Endothelial cell of umbilical vein (primary cell): ENCODE measurements around the gene CLASP2. TPM values are rescaled to one million over a fixed set of nuclear protein-coding genes. Genes with fewer than 3 reads are reported as not detected.

ENCODE experiments used
- BruUV-seq: library from RNA; stranded (reverse); fragments of 400-500 nt; replicated peaks from 2 replicates; lab custom pipeline; 2021; lab: Mats Ljungman, UMichigan
- CTCF ChIA-PET: fragments of 300-600, 350-600 bp; sonication (Branson Sonifier 250); formaldehyde crosslinking; loops from one replicate; lab custom pipeline; 2021; ENCODE audit warnings: antibody characterized with exemption, inconsistent platforms; lab: Charles Lee
- POLR2A ChIA-PET: fragments of 300-600, 350-600 bp; sonication (Branson Sonifier 250); formaldehyde crosslinking; loops from one replicate; lab custom pipeline; 2021; ENCODE audit warnings: antibody characterized with exemption, inconsistent platforms; lab: Charles Lee
- DNase-seq: peaks from one replicate; pipeline ENCODE4 v3.0.0-alpha.2; 2011; ENCODE audit warnings: low read depth, low spot score
- FAIRE-seq: peaks from 2 replicates; lab custom pipeline; 2011; peaks lifted over from hg19 to GRCh38; lab: Jason Lieb, UNC
- H2AFZ ChIP-seq: 2 replicates; pipeline ENCODE4 v1.6.0; 2012; ENCODE audit warnings: low read depth, low read length, control low read depth, inconsistent platforms
- H3K27ac ChIP-seq: 2 replicates; pipeline ENCODE4 v1.5.1; 2011; ENCODE audit warnings: low read depth, mild to moderate bottlenecking, control low read depth, low read length, moderate library complexity; ENCODE audit not compliant: insufficient read depth
- H3K27me3 ChIP-seq, 2 experiments: 2 replicates each; pipeline versions ENCODE4 v1.6.0 to v1.6.1; 2011; ENCODE audit warnings: low read length in 2 of 2, mixed read lengths in 1 of 2; ENCODE audit not compliant: control insufficient read depth in 2 of 2, insufficient read depth in 2 of 2
- H3K36me3 ChIP-seq, 2 experiments: 2 replicates in 1 of 2; 3 replicates in 1 of 2; pipeline ENCODE4 v1.5.1; 2011; ENCODE audit warnings: low read length in 2 of 2, mild to moderate bottlenecking in 1 of 2, moderate library complexity in 1 of 2; ENCODE audit not compliant: control insufficient read depth in 2 of 2, insufficient read depth in 2 of 2; ENCODE audit errors: extremely low read depth in 1 of 2
- H3K4me1 ChIP-seq: 3 replicates; pipeline ENCODE4 v1.5.1; 2011; ENCODE audit warnings: mild to moderate bottlenecking, low read length; ENCODE audit not compliant: control insufficient read depth, insufficient read depth; ENCODE audit errors: extremely low read depth
- H3K4me2 ChIP-seq: 2 replicates; pipeline ENCODE4 v1.6.1; 2011; ENCODE audit warnings: low read length, control low read depth, mixed read lengths; ENCODE audit not compliant: insufficient read depth
- H3K4me3 ChIP-seq, 3 experiments: fragments of 200-600 bp in 1 of 3; sonication (generic), shearing (Covaris generic) in 1 of 3; replicated peaks in 1 of 3; 2 replicates each; pipeline ENCODE4 v1.5.1; 2011 to 2016; ENCODE audit warnings: control low read depth in 3 of 3, low read length in 3 of 3, mild to moderate bottlenecking in 2 of 3, inconsistent platforms in 1 of 3, low read depth in 1 of 3, moderate library complexity in 1 of 3; ENCODE audit not compliant: insufficient read depth in 1 of 3
- H3K79me2 ChIP-seq: 2 replicates; pipeline ENCODE4 v1.6.0; 2012; ENCODE audit warnings: low read length, inconsistent platforms; ENCODE audit not compliant: control insufficient read depth, insufficient read depth
- H3K9ac ChIP-seq: replicated peaks from 2 replicates; pipeline ENCODE3; 2011; ENCODE audit warnings: low read length, control low read depth; ENCODE audit not compliant: insufficient read depth; ENCODE audit errors: extremely low read depth
- H3K9me1 ChIP-seq: replicated peaks from 3 replicates; pipeline ENCODE4 v1.6.0; 2011; ENCODE audit warnings: mild to moderate bottlenecking, low read length; ENCODE audit not compliant: control insufficient read depth, insufficient read depth; ENCODE audit errors: extremely low read depth
- H3K9me3 ChIP-seq: replicated peaks from 2 replicates; pipeline ENCODE4 v1.5.1; 2012; ENCODE audit warnings: low read length, inconsistent platforms; ENCODE audit not compliant: control insufficient read depth, insufficient read depth
- H4K20me1 ChIP-seq: replicated peaks from 2 replicates; pipeline ENCODE3; 2011; ENCODE audit warnings: mild to moderate bottlenecking, low read length; ENCODE audit not compliant: control insufficient read depth, insufficient read depth; ENCODE audit errors: extremely low read depth
- CTCF ChIP-seq, 2 donors: IDR thresholded peaks; 1 replicate in 1 of 2; 2 replicates in 1 of 2; pipeline ENCODE4 v1.5.1; 2011; ENCODE audit warnings: low read length in 2 of 2, mild to moderate bottlenecking in 2 of 2, moderate library complexity in 2 of 2, control low read depth in 1 of 2, inconsistent platforms in 1 of 2, low read depth in 1 of 2; ENCODE audit not compliant: insufficient read depth in 1 of 2; ENCODE audit errors: extremely low read depth in 1 of 2
- EZH2 ChIP-seq: IDR thresholded peaks from 2 replicates; pipeline ENCODE4 v1.6.1; 2012; ENCODE audit warnings: borderline replicate concordance, low read depth, mild to moderate bottlenecking, moderate library complexity, low read length, inconsistent platforms; ENCODE audit not compliant: severe bottlenecking
- FOS ChIP-seq: IDR thresholded peaks from 2 replicates; pipeline ENCODE4 v1.6.1; 2011; ENCODE audit warnings: mild to moderate bottlenecking, low read length, moderate library complexity, borderline replicate concordance; ENCODE audit not compliant: insufficient read depth
- GATA2 ChIP-seq: IDR thresholded peaks from 2 replicates; pipeline ENCODE4 v1.7.0; 2011; ENCODE audit warnings: low read depth, mild to moderate bottlenecking, moderate library complexity, mixed read lengths, low read length; ENCODE audit not compliant: insufficient read length, insufficient read depth
- JUN ChIP-seq: IDR thresholded peaks from 2 replicates; pipeline ENCODE4 v1.6.1; 2011; ENCODE audit warnings: borderline replicate concordance, low read depth; ENCODE audit not compliant: insufficient read length, insufficient read depth
- MAX ChIP-seq: IDR thresholded peaks from 2 replicates; pipeline ENCODE4 v1.6.1; 2011; ENCODE audit not compliant: insufficient read depth, insufficient read length
- MYC ChIP-seq: IDR thresholded peaks from one replicate; pipeline ENCODE4 v1.6.1; 2011; ENCODE audit warnings: mild to moderate bottlenecking, low read depth, low read length
- POLR2A ChIP-seq: IDR thresholded peaks from 2 replicates; pipeline ENCODE4 v1.6.1; 2012; ENCODE audit warnings: low read depth, mild to moderate bottlenecking, control low read depth, low read length
- POLR2AphosphoS5 ChIP-seq: IDR thresholded peaks from 2 replicates; pipeline ENCODE4 v1.6.1; 2012; ENCODE audit warnings: low read depth, mild to moderate bottlenecking, control low read depth, low read length, moderate library complexity; ENCODE audit not compliant: insufficient read depth
- dilution Hi-C: fragments of 300-500 bp; cut with MboI; formaldehyde crosslinking; loops from one replicate; pipeline ENCODE4 v1.15.0; 2019; ENCODE audit warnings: low sequenced_read_pairs; ENCODE audit not compliant: extremely low pct_ligation_motif_present
- intact Hi-C: fragments of 100-400 bp; cut with micrococcal nuclease; formaldehyde crosslinking; loops from one replicate; pipeline ENCODE4 v1.10.0; 2022
- polyA plus RNA-seq, 4 experiments: library from polyadenylated mRNA; depleted of rRNA in 3 of 4; stranded (reverse) in 3 of 4; unstranded in 1 of 4; fragments of >200 nt; gene quantifications; 2 replicates each; pipeline versions ENCODE4 v1.2.1 to v1.2.3, GENCODE V29; 2011 to 2012; ENCODE audit warnings: missing spikeins in 1 of 4
- total RNA-seq: library from RNA; stranded (reverse); gene quantifications from 2 replicates; pipeline ENCODE4 v1.2.3, GENCODE V29; 2021

CLASP2 gene
- total and polyA plus RNA-seq, 2 donors (not counting 3 experiments of a cell fraction or from before 2014, with no cell fraction given): 15.0 to 55.0 TPM

GRCh38 chr3:33547101-33547500 is 171.0 kb downstream of the CLASP2 start:
- dilution Hi-C loops: no loop called here
- Histone ChIP-seq H3K4me2 (no peak overlapping the region), H4K20me1 (no peaks in the 10 kb centered on the region), H3K9ac (no peak overlapping the region), H3K27me3 (no peaks in the 10 kb centered on the region), H3K79me2 (no peaks in the 10 kb centered on the region), H3K27ac (no peak overlapping the region), H2AFZ (no peak overlapping the region), H3K4me1 (peaks cover 13% of the 10 kb centered on the region), H3K4me3 (no peak overlapping the region), H3K36me3 (no peaks in the 10 kb centered on the region), H3K9me1 (no peaks in the 10 kb centered on the region), H3K9me3 (no peaks in the 10 kb centered on the region)
- TF ChIP-seq EZH2 (no peak), MYC (no peak), POLR2AphosphoS5 (no peak), FOS (no peak), CTCF (IDR thresholded peaks at IDR 0.05; ENCODE audit: extremely low read depth in 1 of 2, insufficient read depth in 1 of 2, low read depth in 1 of 2, low read length in 2 of 2) (no peak), MAX (no peak), POLR2A (no peak), JUN (no peak), GATA2 (no peak)
- no peak for FAIRE-seq
- POLR2A ChIA-PET: no interaction called here
- BruUV-seq: no TSS peak
- no peak for DNase-seq
- CTCF ChIA-PET: no interaction called here
- intact Hi-C loops: no loop called here
